ENCODE measurements around the gene TPRX1. TPM values are rescaled to one million over a fixed set of nuclear protein-coding genes. Genes with fewer than 3 reads are reported as not detected.

TPRX1 gene
- total and polyA plus RNA-seq, 9 of the 15 experiments (the other 6 are each of a cell fraction or from before 2014, with no cell fraction given): not detected

DNA sequence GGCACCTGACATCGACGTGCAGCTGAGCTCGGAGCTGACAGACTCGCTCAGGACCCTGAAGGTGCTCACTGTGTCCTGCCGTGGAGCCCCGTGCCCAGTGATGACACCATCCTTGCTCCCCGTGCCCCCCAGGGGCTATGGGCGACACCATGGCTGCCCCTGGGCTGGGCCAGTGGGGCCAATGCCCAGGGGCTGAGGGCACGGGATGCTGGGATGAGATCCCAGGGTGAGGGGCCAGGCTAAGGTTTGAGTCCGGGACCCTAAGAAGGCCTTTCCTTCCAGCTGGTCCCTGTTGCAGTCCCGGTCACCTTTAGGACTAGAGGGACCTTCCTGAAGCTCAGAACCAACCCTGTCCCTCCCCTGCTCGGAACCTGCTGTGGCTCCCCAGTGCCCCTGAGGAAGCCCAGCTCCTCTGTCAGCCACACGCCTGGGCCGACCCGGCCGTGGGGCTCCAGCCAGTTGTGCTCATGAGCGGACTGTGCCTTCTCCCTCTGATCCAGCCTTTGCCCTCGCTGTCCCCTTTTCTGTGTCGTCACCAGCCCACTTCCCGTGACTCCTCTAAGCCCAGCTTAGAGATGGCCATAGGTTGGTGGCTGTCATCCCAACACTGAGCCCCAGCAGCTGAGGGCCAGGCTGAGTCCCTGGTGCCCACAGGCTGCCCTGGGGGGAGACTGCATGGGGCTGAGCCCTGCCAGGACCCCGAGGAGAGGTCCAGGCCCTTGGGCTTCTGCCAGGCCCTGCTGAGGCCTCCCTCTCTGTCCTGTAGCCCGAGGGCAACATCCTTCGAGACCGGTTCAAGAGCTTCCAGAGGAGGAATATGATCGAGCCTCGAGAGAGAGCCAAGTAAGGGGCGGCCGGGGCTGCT, 48.4 kb downstream of the TPRX1 start (continued):
- TF ChIP-seq ZBTB7A (IDR thresholded peaks at IDR 0.05; ENCODE audit: borderline replicate concordance, control insufficient read depth, low read depth, low read length) (no peak), MYBL2 (IDR thresholded peaks at IDR 0.05; ENCODE audit: low read depth) (no peak), MYBL2 (CRISPR knock-in tag; IDR thresholded peaks at IDR 0.05; ENCODE audit: borderline replicate concordance) (no peak), ARID1B (IDR thresholded peaks at IDR 0.05) (no peak), SP1 (CRISPR knock-in tag; IDR thresholded peaks at IDR 0.05) (no peak), PHB (CRISPR knock-in tag; IDR thresholded peaks at IDR 0.05) (no peak), TFAP4 (CRISPR knock-in tag; IDR thresholded peaks at IDR 0.05; ENCODE audit: borderline replicate concordance) (peak; percentile 14; the same call in 1 of the 2 replicates), ZNF639 (CRISPR knock-in tag; conservative IDR thresholded peaks at IDR 0.05 in 1 of 2, IDR thresholded peaks at IDR 0.05 in 1 of 2) (no peak), CREB3 (tag; conservative IDR thresholded peaks at IDR 0.05; ENCODE audit: low read depth) (no peak), EP400 (IDR thresholded peaks at IDR 0.05) (no peak), ZNF586 (CRISPR knock-in tag; conservative IDR thresholded peaks at IDR 0.05) (no peak), ZNF507 (tag; conservative IDR thresholded peaks at IDR 0.05) (no peak), POLR2G (IDR thresholded peaks at IDR 0.05; ENCODE audit: low read depth, low read length) (peak; percentile 5; the same call in 1 of the 2 replicates), HSF4 (CRISPR knock-in tag; IDR thresholded peaks at IDR 0.05; ENCODE audit: borderline replicate concordance) (no peak), PPARD (CRISPR knock-in tag; IDR thresholded peaks at IDR 0.05) (no peak), BDP1 (IDR thresholded peaks at IDR 0.05; ENCODE audit: insufficient read depth, insufficient read length) (no peak), ETV5 (CRISPR knock-in tag; IDR thresholded peaks at IDR 0.05; ENCODE audit: low read depth) (no peak)
- TF ChIP-seq, protein P1, sequence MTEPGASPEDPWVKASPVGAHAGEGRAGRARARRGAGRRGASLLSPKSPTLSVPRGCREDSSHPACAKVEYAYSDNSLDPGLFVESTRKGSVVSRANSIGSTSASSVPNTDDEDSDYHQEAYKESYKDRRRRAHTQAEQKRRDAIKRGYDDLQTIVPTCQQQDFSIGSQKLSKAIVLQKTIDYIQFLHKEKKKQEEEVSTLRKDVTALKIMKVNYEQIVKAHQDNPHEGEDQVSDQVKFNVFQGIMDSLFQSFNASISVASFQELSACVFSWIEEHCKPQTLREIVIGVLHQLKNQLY (CRISPR knock-in tag; conservative IDR thresholded peaks at IDR 0.05): no peak
- TF ChIP-seq, protein P2, sequence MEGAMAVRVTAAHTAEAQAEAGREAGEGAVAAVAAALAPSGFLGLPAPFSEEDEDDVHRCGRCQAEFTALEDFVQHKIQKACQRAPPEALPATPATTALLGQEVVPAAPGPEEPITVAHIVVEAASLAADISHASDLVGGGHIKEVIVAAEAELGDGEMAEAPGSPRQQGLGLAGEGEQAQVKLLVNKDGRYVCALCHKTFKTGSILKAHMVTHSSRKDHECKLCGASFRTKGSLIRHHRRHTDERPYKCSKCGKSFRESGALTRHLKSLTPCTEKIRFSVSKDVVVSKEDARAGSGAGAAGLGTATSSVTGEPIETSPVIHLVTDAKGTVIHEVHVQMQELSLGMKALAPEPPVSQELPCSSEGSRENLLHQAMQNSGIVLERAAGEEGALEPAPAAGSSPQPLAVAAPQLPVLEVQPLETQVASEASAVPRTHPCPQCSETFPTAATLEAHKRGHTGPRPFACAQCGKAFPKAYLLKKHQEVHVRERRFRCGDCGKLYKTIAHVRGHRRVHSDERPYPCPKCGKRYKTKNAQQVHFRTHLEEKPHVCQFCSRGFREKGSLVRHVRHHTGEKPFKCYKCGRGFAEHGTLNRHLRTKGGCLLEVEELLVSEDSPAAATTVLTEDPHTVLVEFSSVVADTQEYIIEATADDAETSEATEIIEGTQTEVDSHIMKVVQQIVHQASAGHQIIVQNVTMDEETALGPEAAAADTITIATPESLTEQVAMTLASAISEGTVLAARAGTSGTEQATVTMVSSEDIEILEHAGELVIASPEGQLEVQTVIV (CRISPR knock-in tag; IDR thresholded peaks at IDR 0.05; ENCODE audit: borderline replicate concordance): no peak
